ENCODE measurements around the gene LAMA3.

GRCh38 chr18:23793985-23794867 is 105.0 kb downstream of the LAMA3 start:
- no peak for TF ChIP-seq EZH2phosphoT487 (IDR thresholded peaks at IDR 0.05)
- no peak for TF ChIP-seq EZH2 (IDR thresholded peaks at IDR 0.05)
- TF ChIP-seq CTCF (IDR thresholded peaks at IDR 0.05), result no peak

Data from neural progenitor cell (in vitro differentiated cells).